Neuron (in vitro differentiated cells): Measurements from ENCODE around the gene AIMP2.

Experiments used
- H2AFZ ChIP-seq: one replicate; pipeline ENCODE4 v1.6.1; 2013; ENCODE audit warnings: low read depth, mild to moderate bottlenecking, inconsistent platforms, low read length, moderate library complexity
- H3K27me3 ChIP-seq: one replicate; pipeline ENCODE4 v1.6.1; 2013; ENCODE audit warnings: low read length; ENCODE audit not compliant: insufficient read depth
- H3K36me3 ChIP-seq: one replicate; pipeline ENCODE4 v1.6.1; 2013; ENCODE audit warnings: low read length; ENCODE audit not compliant: insufficient read depth
- H3K4me1 ChIP-seq: one replicate; pipeline ENCODE4 v1.6.1; 2013; ENCODE audit warnings: low read length; ENCODE audit not compliant: insufficient read depth
- H3K4me3 ChIP-seq: 2 replicates; pipeline ENCODE4 v1.5.1; 2013; ENCODE audit warnings: mild to moderate bottlenecking, low read length, moderate library complexity
- H3K9me3 ChIP-seq: one replicate; pipeline ENCODE4 v1.6.1; 2013; ENCODE audit warnings: low read length

AIMP2 gene

DNA sequence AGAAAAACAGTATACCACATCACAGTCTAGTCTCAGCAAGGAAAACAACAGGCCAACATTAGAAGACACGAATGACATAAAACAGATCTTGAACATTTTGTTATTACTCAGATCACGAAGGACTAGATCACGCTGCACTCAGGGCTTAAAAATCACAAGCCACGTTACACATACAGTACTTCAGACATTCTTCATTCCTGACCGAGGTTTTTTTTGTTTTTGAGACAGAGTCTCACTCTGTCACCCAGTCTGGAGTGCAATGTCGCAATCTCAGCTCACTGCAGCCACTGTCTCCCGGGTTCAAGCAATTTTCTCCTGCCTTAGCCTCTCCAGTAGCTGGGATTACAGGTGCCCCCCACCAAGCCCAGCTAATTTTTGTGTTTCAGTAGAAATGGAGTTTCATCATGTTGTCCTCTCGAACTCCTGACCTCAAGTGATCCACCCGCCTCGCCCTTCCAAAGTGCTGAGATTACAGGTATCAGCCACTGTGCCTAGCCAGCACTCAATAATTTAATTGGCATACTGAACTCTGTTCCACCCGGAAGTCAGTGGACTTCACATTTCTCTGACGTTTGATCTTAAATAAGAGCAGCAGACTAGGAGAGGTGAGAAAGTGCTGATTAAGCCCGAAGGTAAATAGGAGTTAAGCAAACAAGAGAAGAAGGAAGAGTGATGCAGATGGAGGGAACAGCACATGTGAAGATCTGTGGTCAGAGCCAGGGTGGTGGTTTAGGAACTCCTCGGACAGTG is 3.5 kb downstream of the AIMP2 start:
- H2AFZ ChIP-seq: no peak overlapping the region
- peaks cover 30% of the 10 kb centered on the region for H3K36me3 ChIP-seq
- no peaks in the 10 kb centered on the region for H3K9me3 ChIP-seq
- no peaks in the 10 kb centered on the region for H3K27me3 ChIP-seq
- no peak overlapping the region for H3K4me3 ChIP-seq
- H3K4me1 ChIP-seq: peaks cover 7% of the 10 kb centered on the region

DNA sequence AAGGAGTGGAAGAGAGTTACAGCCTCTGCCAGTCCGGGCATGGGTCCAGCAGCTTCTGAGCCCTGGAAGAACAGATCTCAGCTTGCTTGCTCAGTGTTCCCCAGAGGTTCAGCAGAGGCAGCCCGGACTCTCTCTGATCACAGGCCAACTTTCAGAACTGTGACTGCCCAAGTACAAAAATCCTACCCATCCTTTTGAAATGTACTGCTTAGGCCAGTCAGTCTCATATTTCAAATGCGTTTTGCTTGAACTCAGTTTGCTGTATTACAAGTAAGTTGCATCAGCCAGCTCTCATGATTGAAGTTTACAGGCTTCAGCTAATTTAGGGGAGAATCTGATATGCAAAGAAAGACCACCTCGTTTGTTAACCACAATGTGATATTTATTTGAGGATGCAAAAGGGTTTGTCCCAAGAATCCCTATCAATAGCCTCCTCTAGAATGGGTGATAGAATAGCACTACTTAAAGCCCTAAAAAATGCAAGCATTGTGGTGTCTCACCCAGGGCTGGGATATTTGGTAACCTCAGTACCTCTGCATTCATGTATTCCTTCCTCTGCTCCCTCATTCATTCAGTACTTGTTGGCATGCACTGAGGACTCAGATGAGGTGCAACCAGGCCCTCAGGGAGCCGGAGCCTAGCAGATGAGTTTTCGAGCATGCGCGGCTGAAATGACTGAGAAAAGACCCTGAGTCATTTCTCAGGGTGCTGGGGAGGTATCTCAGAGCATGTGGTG is 7.0 kb downstream of the AIMP2 start:
- H2AFZ ChIP-seq: no peak overlapping the region
- no peaks in the 10 kb centered on the region for H3K4me1 ChIP-seq
- no peaks in the 10 kb centered on the region for H3K27me3 ChIP-seq
- peaks cover 50% of the 10 kb centered on the region for H3K36me3 ChIP-seq
- no peaks in the 10 kb centered on the region for H3K9me3 ChIP-seq
- no peak overlapping the region for H3K4me3 ChIP-seq

DNA sequence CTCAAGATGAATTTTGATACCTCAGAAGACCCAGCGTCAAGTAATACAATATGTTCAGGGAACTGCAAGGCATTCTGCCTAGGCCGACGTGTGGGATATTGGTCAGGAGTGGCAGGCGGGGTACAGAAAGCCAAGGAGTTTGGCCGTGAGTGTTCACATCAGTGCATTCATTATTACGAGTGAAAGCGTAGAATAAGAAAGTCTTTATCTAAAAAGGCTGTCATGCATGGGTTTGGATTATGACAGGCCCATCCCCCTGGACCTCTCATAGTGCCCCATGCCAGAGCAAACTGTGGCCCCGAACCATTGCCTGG is 7.5 kb downstream of the AIMP2 start:
- Histone ChIP-seq H3K4me1 (no peaks in the 10 kb centered on the region), H3K27me3 (no peaks in the 10 kb centered on the region), H3K36me3 (peaks cover 54% of the 10 kb centered on the region), H3K9me3 (no peaks in the 10 kb centered on the region), H3K4me3 (no peak overlapping the region), H2AFZ (no peak overlapping the region)

DNA sequence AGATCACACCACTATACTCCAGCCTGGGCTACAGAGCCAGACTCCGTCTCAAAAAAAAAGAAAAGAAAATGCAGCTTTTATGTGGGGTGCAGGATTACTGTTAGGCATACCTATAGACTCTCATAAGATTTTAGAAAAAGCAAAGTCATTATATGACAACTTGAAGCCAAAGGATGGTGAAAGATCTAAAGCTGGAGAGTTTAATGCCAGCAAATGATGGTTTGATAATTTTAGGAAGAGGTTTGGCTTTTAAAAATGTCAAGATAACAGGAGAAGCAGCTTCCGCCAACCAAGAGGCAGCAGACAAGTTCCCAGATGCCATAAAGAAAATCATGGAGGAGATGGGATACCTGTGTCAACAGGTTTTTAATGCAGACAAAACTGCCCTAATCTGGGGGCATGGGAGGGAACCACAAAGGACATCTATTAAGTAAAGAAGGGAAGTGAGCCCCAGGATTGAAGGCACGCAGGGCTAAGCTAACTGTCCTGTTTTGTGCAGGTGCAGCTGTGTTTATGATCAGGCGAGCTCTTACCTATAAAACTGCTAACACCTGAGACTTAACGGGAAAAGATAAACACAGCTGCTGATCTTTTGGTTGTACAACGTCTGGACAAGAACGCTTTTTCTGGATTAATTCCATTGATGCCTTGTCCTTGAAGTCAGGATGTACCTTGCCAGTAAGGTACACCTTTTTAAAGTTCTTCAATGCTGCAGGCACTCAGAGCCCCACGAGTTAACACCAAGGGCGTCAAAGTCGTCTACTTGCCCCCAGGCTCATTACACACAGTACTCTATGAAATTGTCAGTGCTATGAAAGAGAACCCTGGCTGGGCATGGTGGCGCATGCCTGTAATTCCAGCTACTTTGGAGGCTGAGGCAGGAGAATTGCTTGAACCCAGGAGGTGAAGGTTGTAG is 11.6 kb downstream of the AIMP2 start:
- Histone ChIP-seq H3K4me3 (no peak overlapping the region), H3K4me1 (no peaks in the 10 kb centered on the region), H3K36me3 (peaks cover 84% of the 10 kb centered on the region), H3K27me3 (no peaks in the 10 kb centered on the region), H2AFZ (no peak overlapping the region), H3K9me3 (no peaks in the 10 kb centered on the region)

DNA sequence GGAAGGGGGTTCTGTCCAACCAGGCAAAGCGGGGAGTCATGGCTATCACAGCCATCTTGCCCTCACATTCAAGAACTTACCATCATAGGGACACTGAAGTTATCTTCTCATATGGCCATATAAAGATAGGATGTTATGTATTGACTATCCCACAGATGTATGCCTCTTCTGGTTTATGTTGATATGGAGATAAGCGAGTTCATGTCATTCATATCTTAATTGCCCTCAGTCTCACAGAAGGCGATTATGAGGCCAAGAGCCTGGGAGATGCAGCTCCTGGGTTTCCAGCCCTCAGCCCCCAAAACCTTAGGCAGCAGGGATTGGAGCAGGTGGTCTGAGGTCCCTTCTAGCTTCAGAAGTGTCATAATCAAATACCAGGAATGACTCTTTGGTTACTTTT is 13.6 kb downstream of the AIMP2 start:
- no peak overlapping the region for H3K4me3 ChIP-seq
- H3K9me3 ChIP-seq: no peaks in the 10 kb centered on the region

DNA sequence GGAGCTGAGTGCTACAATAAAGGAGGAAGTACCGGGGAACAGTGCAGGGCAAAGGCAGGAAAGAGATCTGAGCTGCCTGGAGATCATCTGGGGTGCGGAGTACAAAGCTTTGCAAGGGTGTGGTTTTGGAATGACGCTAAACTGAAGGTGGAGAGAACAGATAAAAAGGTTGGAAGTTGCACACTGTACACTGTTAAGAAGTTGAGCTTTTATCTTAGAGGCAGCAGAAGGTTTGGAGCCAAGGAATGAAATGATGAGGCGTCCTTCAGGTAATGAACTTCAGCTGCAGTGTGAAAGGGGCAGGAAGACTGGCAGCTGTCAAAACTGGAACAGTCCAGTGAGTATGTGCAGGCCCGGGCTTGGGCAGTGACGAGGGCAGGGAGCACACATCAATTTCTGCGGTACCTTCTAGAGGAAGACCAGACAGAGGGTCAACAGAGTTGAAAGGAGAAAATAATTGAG is 14.9 kb downstream of the AIMP2 start:
- no peaks in the 10 kb centered on the region for H3K9me3 ChIP-seq
- no peaks in the 10 kb centered on the region for H3K4me1 ChIP-seq
- H3K36me3 ChIP-seq: peaks cover 92% of the 10 kb centered on the region
- H3K4me3 ChIP-seq: no peak overlapping the region
- no peak overlapping the region for H2AFZ ChIP-seq
- H3K27me3 ChIP-seq: no peaks in the 10 kb centered on the region

More for the DNA sequence above, 13.6 kb downstream of the AIMP2 start:
- H2AFZ ChIP-seq: no peak overlapping the region
- H3K36me3 ChIP-seq: peaks cover 87% of the 10 kb centered on the region
- H3K4me1 ChIP-seq: no peaks in the 10 kb centered on the region
- no peaks in the 10 kb centered on the region for H3K27me3 ChIP-seq

DNA sequence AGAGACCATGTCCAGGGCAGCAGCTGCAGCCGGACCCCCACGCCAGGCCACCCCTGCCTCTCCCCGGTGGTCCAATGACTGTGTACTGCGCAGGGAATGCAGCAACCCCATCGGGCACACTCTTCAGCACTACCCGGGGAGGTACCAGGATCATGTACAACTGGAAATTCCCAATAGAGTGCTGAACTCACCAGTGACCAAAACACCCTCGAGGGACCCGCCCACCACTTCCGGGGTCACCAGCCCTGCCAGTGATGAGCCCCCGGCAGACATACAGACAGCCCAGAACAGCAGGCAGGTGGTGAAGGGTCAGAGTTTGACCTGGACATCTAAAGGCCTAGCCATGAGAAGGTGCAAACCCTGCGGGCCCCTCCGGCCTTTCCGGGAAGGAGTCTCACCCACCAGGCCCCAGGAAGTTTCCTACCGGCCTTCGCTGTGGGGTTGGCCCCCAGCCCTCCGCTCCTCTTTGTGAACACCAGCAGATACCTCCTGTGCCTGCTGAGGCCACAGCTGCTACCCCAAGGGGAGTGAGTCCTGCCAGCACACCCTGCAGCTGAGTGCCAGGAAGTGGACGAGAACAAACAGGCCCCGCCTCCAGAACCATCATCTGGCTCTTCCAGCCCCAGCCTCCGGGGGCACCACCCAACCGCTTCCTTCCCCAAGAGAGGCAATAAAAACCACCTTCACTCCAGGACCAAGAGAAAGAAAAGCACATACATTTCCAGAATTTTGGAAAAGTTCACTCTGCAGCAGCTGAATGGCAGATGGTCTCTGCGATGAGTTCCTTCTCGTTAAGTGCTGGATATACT is 17.1 kb downstream of the AIMP2 start:
- no peak overlapping the region for H3K4me3 ChIP-seq
- no peaks in the 10 kb centered on the region for H3K9me3 ChIP-seq
- H3K36me3 ChIP-seq: peaks cover 91% of the 10 kb centered on the region
- no peaks in the 10 kb centered on the region for H3K4me1 ChIP-seq
- H2AFZ ChIP-seq: no peak overlapping the region
- H3K27me3 ChIP-seq: no peaks in the 10 kb centered on the region

DNA sequence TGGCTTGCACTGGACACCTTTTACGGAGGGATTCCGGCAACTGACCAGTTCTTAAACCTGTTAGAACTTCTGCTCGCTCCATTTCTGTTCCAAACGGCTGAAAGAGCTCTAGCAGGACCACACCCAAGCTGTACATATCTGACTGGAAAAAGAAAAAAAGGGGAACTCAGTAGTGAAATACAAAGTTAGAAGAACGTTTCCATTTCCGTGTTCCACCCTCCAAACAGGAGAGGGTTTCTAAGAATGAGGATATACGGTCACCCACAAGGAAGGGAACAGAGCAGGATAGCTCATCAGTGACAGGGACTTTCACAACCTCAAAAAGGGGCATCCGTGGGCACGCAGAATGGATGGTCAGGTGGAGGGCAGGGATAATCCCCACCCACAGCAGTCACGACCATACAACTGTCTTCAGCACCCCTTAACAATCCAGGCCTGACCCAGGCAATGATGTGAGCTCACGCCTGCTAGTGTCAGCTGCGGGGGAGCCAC is 17.8 kb downstream of the AIMP2 start:
- Histone ChIP-seq H3K27me3 (no peaks in the 10 kb centered on the region), H3K9me3 (no peaks in the 10 kb centered on the region), H3K4me3 (no peak overlapping the region), H3K4me1 (no peaks in the 10 kb centered on the region), H3K36me3 (peaks cover 90% of the 10 kb centered on the region), H2AFZ (no peak overlapping the region)

DNA sequence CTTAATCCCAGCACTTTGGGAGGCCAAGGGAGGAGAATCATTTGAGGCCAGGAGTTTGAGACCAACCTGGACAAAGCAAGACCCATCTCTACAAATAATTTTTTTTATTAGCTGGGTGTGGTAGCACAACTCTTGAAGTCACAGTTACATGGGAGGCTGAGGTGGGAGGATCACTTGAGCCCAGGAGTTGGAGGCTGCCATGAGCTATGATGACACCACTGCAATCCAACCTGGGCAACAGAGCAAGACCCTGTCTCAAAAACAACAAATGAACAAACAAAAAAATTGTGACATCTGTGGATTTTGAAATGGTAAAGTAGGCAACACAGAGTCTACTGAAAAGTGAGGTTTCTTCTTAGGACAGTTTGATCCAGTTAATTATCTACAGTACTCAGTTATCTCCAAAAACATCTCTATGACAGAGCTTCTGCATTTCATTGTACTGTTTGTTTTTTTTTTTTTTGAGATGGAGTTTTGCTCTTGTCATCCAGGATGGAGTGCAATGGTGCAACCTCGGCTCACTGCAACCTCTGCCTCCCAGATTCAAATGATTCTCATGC is 18.8 kb downstream of the AIMP2 start:
- Histone ChIP-seq H3K4me3 (no peak overlapping the region), H3K36me3 (peaks cover 88% of the 10 kb centered on the region), H3K27me3 (no peaks in the 10 kb centered on the region), H2AFZ (no peak overlapping the region), H3K4me1 (no peaks in the 10 kb centered on the region), H3K9me3 (no peaks in the 10 kb centered on the region)

DNA sequence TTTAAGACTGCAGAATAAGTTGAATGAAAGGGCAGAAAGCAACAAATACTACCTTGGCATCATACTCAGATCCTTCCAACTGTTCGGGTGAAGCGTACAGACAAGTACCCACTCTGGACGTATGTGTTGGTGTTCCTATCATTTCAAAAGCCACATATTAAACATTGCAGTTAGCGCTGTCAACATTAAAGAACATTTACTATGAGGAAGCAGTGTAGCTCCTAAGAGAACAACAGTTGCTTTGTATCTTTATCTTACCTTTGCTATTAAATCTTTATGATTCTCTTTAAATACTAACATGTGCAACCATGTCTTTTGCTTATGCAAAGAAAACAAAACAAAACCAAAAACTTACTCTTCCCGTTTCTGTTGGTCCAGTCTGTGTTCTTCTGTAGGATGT is 19.5 kb downstream of the AIMP2 start:
- no peak overlapping the region for H2AFZ ChIP-seq
- H3K36me3 ChIP-seq: peaks cover 87% of the 10 kb centered on the region
- H3K4me3 ChIP-seq: no peak overlapping the region
- H3K27me3 ChIP-seq: no peaks in the 10 kb centered on the region
- no peaks in the 10 kb centered on the region for H3K4me1 ChIP-seq
- no peaks in the 10 kb centered on the region for H3K9me3 ChIP-seq

DNA sequence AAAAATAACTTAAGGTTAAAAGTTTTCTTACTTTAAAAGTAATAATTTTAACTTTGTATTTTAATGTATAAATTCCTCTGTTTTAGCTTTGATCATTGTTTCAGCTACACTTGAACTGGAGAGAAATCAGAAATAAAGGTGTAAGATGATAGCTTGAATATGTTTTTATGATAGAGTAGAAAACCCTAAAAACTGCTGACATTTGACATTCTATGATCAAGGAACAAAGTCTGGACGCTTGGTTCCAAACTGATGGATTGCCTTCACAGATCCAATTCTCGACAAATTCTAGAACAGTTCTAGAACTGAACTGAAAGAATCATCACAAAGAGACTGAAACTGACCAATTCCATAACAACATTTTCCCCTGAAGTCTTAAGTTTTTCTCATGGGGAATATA is 21.9 kb downstream of the AIMP2 start, which contains the start of gene ANKRD61:
Gene ANKRD61, plus strand, starts transcription at position 389 of the 400 bp plus-strand sequence. Its CDS starts 0 bp downstream, at position 389.
- no peak within 1 kb of the TSS for H3K4me3 ChIP-seq
- no peaks in the 10 kb centered on the region for H3K4me1 ChIP-seq
- no peaks in the 10 kb centered on the region for H3K27me3 ChIP-seq
- H3K36me3 ChIP-seq: peaks cover 83% of the 10 kb centered on the region
- no peaks in the 10 kb centered on the region for H3K9me3 ChIP-seq
- no peak within 1 kb of the TSS for H2AFZ ChIP-seq

DNA sequence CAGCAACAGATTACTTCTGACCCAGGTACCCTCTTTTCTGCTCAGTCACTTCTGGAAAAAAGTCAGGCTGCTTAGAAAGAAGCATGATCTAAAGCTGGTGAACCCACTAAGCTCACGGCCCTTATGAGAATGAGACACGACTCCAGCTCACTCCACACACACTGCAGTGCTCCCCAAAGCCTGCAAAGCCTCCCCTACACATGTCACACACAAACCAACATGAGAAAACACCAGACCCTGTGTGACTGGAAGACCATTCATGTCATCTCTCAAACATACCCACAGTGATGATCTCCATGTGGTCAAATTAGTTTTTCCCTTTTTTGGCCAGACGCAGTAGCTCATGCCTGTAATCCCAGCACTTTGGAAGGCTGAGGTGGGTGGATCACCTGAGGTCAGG is 22.5 kb downstream of the AIMP2 start:
- H3K27me3 ChIP-seq: no peaks in the 10 kb centered on the region
- no peak overlapping the region for H3K4me3 ChIP-seq
- H3K36me3 ChIP-seq: peaks cover 83% of the 10 kb centered on the region
- H3K4me1 ChIP-seq: no peaks in the 10 kb centered on the region
- H2AFZ ChIP-seq: no peak overlapping the region
- H3K9me3 ChIP-seq: no peaks in the 10 kb centered on the region
